Subcutaneous abdominal adipose tissue (tissue), 5 donors: ENCODE results near the gene HMCN2.

Source experiments
- H3K27ac ChIP-seq: one replicate; pipeline ENCODE4 v1.7.0; 2013; ENCODE audit warnings: low read depth, mild to moderate bottlenecking, inconsistent platforms, low read length, moderate library complexity
- H3K27me3 ChIP-seq, 5 donors: one replicate each; pipeline ENCODE4 v1.7.0; 2013; ENCODE audit warnings: low read length in 5 of 5, inconsistent platforms in 1 of 5; ENCODE audit not compliant: control insufficient read depth in 5 of 5, insufficient read depth in 4 of 5
- H3K36me3 ChIP-seq, 5 donors: one replicate each; pipeline ENCODE4 v1.7.0; 2013; ENCODE audit warnings: low read length in 5 of 5; ENCODE audit not compliant: control insufficient read depth in 5 of 5, insufficient read depth in 5 of 5
- H3K4me1 ChIP-seq, 5 donors: one replicate each; pipeline ENCODE4 v1.7.0; 2013; ENCODE audit warnings: low read length in 5 of 5, mild to moderate bottlenecking in 3 of 5, moderate library complexity in 1 of 5; ENCODE audit not compliant: control insufficient read depth in 5 of 5, insufficient read depth in 5 of 5
- H3K4me3 ChIP-seq, 5 donors: one replicate each; pipeline ENCODE4 v1.7.0; 2013; ENCODE audit warnings: low read length in 5 of 5, low read depth in 1 of 5
- H3K9ac ChIP-seq, 5 donors: one replicate each; pipeline ENCODE4 v1.7.0; 2013; ENCODE audit warnings: low read length in 5 of 5, mild to moderate bottlenecking in 4 of 5, moderate library complexity in 3 of 5
- H3K9me3 ChIP-seq, 5 donors: one replicate each; pipeline ENCODE4 v1.7.0; 2013; ENCODE audit warnings: low read length in 5 of 5; ENCODE audit not compliant: control insufficient read depth in 5 of 5
- donor health status: healthy.
- donor health status: healthy.
- donor health status: healthy.
- donor health status: healthy.
- donor health status: healthy.

Gene HMCN2

GRCh38 chr9:130448771-130449603 lies 183.4 kb downstream of the HMCN2 start:
- Histone ChIP-seq H3K4me3 (no peak overlapping the region), H3K36me3 (peaks cover 0 to 5% (median 0%) of the 10 kb centered on the region in 5 donors), H3K27me3 (peaks cover 0 to 5% (median 0%) of the 10 kb centered on the region in 5 donors), H3K9ac (no peak overlapping the region), H3K9me3 (no peaks in the 10 kb centered on the region), H3K27ac (no peak overlapping the region), H3K4me1 (peaks cover 19 to 85% (median 74%) of the 10 kb centered on the region in 5 donors)

DNA sequence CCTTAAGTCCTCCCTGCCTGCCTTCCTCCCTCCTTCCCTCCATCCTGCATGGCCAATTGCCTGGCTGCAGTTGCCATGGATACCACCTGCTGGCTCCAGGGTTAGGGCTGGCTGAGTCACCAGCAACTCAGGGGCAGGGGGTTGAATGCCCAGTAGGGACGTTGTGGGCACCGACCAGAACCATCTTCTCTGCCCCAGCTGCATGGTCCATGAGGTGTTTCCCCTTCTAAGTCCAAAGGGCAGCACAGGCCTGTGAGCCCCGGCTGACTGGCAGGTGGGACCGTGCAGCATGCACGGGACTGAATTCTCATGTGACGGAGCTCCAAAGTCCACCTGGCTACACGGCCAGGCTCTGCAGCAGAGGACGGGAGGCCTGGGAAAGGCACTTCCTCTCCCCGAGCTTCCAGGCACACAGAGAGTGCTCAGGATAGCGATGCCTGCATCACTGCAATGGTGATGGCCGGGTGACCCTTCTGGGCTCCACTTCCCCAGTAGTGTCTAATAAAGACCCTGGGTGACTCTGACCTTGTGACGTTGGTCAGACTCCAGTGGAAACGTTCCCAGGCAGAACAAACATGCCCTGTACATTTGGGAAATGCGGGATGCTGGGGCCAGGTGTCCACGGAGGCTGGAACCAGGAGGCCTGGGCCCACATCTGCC lies 184.9 kb downstream of the HMCN2 start:
- H3K9ac ChIP-seq: no peak overlapping the region
- H3K4me1 ChIP-seq: peaks cover 19 to 75% (median 61%) of the 10 kb centered on the region in 5 donors
- peaks cover 0 to 3% (median 0%) of the 10 kb centered on the region in 5 donors for H3K27me3 ChIP-seq
- no peaks in the 10 kb centered on the region for H3K9me3 ChIP-seq
- peaks cover 0 to 17% (median 12%) of the 10 kb centered on the region in 5 donors for H3K36me3 ChIP-seq
- no peak overlapping the region for H3K4me3 ChIP-seq
- H3K27ac ChIP-seq: peak overlapping the region; percentile 23

GRCh38 chr9:130451004-130451390 lies 185.4 kb downstream of the HMCN2 start:
- peaks cover 19 to 70% (median 56%) of the 10 kb centered on the region in 5 donors for H3K4me1 ChIP-seq
- no peak overlapping the region for H3K4me3 ChIP-seq
- H3K9ac ChIP-seq: no peak overlapping the region

DNA sequence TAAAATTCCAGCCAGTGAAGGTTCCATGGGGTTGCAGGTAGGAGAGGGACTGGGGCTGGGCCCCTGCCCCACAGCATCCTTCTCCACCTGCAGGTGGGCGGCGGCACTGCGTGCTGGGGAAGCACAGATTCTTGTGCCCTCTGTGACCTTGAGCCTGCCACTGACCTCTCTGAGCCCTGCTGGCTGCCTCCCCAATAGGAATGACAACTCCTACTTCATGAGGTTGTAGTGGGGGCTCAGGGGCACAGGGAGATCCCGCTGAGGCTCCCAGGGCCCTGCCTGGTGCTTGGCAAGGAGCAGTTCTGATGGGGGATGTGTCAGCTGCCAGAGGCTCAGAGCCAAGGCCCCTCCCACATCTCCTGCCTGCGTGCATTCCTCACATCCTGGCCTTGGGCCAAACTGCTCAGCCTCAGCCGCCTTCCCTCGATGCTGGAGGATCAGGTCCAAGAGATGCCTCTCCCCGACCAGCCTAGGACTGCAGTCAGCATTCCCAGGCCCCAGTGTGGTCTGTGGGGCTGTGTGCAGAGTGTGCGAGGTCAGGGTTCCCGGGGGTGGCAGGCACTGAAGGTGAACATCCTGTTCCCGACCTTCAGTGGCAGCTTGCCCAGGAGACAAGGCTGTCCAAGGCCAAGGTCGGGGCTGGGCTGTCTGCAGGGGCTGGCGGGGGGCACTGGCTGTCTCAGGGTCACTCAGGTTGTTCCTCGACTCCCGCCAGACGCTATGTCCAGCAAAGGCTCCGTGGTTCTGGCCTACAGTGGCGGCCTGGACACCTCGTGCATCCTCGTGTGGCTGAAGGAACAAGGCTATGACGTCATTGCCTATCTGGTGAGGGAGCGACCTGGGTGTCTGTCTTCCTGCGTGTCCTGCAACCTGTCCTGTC lies 186.2 kb downstream of the HMCN2 start:
- Histone ChIP-seq H3K27ac (peak overlapping the region; percentile 23), H3K9me3 (no peaks in the 10 kb centered on the region), H3K36me3 (peaks cover 0 to 17% (median 15%) of the 10 kb centered on the region in 5 donors), H3K9ac (peak overlapping the region in 1 of 5 donors; percentile 24), H3K27me3 (no peaks in the 10 kb centered on the region), H3K4me1 (peaks cover 19 to 62% (median 49%) of the 10 kb centered on the region in 5 donors), H3K4me3 (no peak overlapping the region)

More at GRCh38 chr9:130451004-130451390, 185.4 kb downstream of the HMCN2 start:
- Histone ChIP-seq H3K36me3 (peaks cover 0 to 17% (median 15%) of the 10 kb centered on the region in 5 donors), H3K27me3 (no peaks in the 10 kb centered on the region), H3K27ac (peak overlapping the region; percentile 23), H3K9me3 (no peaks in the 10 kb centered on the region)

DNA sequence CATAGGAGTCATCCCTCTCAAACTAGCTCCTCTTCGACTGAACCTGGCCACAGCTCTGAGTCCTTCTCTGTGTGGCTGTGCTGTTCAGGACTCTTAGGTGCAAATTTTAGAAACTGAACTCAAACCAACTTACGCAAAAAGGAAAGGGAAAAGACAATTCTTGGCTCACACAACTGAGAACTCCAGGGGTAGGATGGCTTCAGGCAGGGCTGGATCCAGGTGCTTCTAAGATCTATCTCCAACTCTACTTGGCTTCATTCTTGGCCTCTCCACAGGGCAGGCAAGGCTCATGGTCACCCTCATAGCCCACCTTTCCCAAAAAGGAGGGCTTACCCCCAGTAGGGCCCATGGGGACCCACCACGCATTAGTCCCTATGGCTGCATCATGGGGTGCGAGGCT lies 187.3 kb downstream of the HMCN2 start:
- Histone ChIP-seq H3K9me3 (no peaks in the 10 kb centered on the region), H3K4me1 (peaks cover 12 to 51% (median 39%) of the 10 kb centered on the region in 5 donors)

GRCh38 chr9:130453487-130453886 lies 187.9 kb downstream of the HMCN2 start:
- H3K4me1 ChIP-seq: peaks cover 8 to 46% (median 32%) of the 10 kb centered on the region in 5 donors
- H3K36me3 ChIP-seq: peaks cover 0 to 21% (median 17%) of the 10 kb centered on the region in 5 donors
- H3K9ac ChIP-seq: no peak overlapping the region
- H3K9me3 ChIP-seq: no peaks in the 10 kb centered on the region
- no peak overlapping the region for H3K4me3 ChIP-seq
- H3K27me3 ChIP-seq: no peaks in the 10 kb centered on the region
- H3K27ac ChIP-seq: no peak overlapping the region

More for the DNA sequence above, 187.3 kb downstream of the HMCN2 start:
- Histone ChIP-seq H3K9ac (no peak overlapping the region), H3K27me3 (no peaks in the 10 kb centered on the region), H3K36me3 (peaks cover 0 to 17% (median 15%) of the 10 kb centered on the region in 5 donors), H3K4me3 (no peak overlapping the region), H3K27ac (no peak overlapping the region)

GRCh38 chr9:130454096-130454811 lies 188.7 kb downstream of the HMCN2 start:
- H3K9ac ChIP-seq: no peak overlapping the region
- H3K27me3 ChIP-seq: no peaks in the 10 kb centered on the region
- peaks cover 0 to 29% (median 24%) of the 10 kb centered on the region in 5 donors for H3K36me3 ChIP-seq
- H3K9me3 ChIP-seq: no peaks in the 10 kb centered on the region
- peaks cover 8 to 48% (median 34%) of the 10 kb centered on the region in 5 donors for H3K4me1 ChIP-seq
- no peak overlapping the region for H3K27ac ChIP-seq
- H3K4me3 ChIP-seq: no peak overlapping the region

DNA sequence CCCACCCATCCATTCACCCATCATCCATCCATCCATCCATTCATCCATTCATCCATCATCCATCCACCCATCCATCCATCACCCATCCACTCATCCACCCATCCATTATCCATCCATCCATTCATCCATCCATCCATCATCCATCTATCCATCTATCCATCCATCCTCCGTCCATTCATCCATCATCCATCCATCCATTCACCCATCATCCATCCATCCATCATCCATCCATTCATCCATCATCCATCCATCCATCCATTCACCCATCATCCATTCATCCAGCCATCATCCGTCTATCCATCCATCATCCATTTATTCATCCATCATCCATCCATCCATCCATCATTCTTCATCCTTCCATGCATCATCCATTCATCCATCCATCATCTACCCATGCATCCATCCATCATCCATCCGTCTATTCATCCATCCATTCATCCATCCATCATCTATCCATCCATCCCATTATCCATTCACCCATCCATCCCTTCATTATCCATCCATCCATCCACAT lies 189.3 kb downstream of the HMCN2 start:
- H3K4me3 ChIP-seq: no peak overlapping the region

More for the DNA sequence above, 189.3 kb downstream of the HMCN2 start:
- no peaks in the 10 kb centered on the region for H3K9me3 ChIP-seq
- no peak overlapping the region for H3K9ac ChIP-seq
- peaks cover 0 to 32% (median 26%) of the 10 kb centered on the region in 5 donors for H3K36me3 ChIP-seq
- H3K27me3 ChIP-seq: no peaks in the 10 kb centered on the region
- peaks cover 8 to 43% (median 36%) of the 10 kb centered on the region in 5 donors for H3K4me1 ChIP-seq
- H3K27ac ChIP-seq: no peak overlapping the region
